GM12801 (cell line): ENCODE data around the gene UPB1.

ENCODE experiments used
- CTCF ChIP-seq: IDR thresholded peaks from one replicate; pipeline ENCODE4 v1.5.1; 2011; ENCODE audit warnings: control low read depth; ENCODE audit not compliant: insufficient read length; ENCODE audit errors: extremely low read depth

Gene UPB1

GRCh38 chr22:24563246-24563645, 68.1 kb downstream of the UPB1 start:
- no peak for TF ChIP-seq CTCF

- no peak for TF ChIP-seq CTCF
Observed at GRCh38 chr22:24564376-24565058, 69.4 kb downstream of the UPB1 start.

- TF ChIP-seq CTCF = no peak
Observed at GRCh38 chr22:24565077-24565476, 69.9 kb downstream of the UPB1 start.

GRCh38 chr22:24566899-24567511, 71.9 kb downstream of the UPB1 start:
- no peak for TF ChIP-seq CTCF

GRCh38 chr22:24567668-24568067, 72.5 kb downstream of the UPB1 start:
- TF ChIP-seq CTCF = no peak

- TF ChIP-seq CTCF = no peak
Observed at GRCh38 chr22:24571266-24571665, 76.1 kb downstream of the UPB1 start.

- TF ChIP-seq CTCF = no peak
Observed at GRCh38 chr22:24576778-24577177, 81.6 kb downstream of the UPB1 start.
